Keratinocyte (primary cell): Measurements from ENCODE around the gene GFI1B. TPM values are rescaled to one million over a fixed set of nuclear protein-coding genes. Genes with fewer than 3 reads are reported as not detected.

Experiments used
- DNase-seq: peaks from one replicate; pipeline ENCODE4 v3.0.0-alpha.2; 2011; ENCODE audit warnings: low read depth, missing footprints, low spot score
- FAIRE-seq: peaks from 2 replicates; lab custom pipeline; 2011; peaks lifted over from hg19 to GRCh38; lab: Jason Lieb, UNC
- H2AFZ ChIP-seq: 2 replicates; pipeline ENCODE4 v1.6.0; 2012; ENCODE audit warnings: low read length, control low read depth, inconsistent platforms; ENCODE audit not compliant: control insufficient read depth
- H3K27ac ChIP-seq: 2 replicates; pipeline ENCODE4 v1.5.1; 2011; ENCODE audit warnings: low read length; ENCODE audit not compliant: control insufficient read depth, insufficient read depth
- H3K27me3 ChIP-seq: 3 replicates; pipeline ENCODE4 v1.6.0; 2011; ENCODE audit warnings: low read length; ENCODE audit not compliant: control insufficient read depth, insufficient read depth; ENCODE audit errors: extremely low read depth
- H3K36me3 ChIP-seq, 2 experiments: 2 replicates in 1 of 2; 3 replicates in 1 of 2; pipeline ENCODE4 v1.5.1; 2011; ENCODE audit warnings: low read length in 2 of 2, mild to moderate bottlenecking in 1 of 2; ENCODE audit not compliant: control insufficient read depth in 2 of 2, insufficient read depth in 2 of 2; ENCODE audit errors: extremely low read depth in 1 of 2
- H3K4me1 ChIP-seq: 3 replicates; pipeline ENCODE4 v1.5.1; 2011; ENCODE audit warnings: low read length; ENCODE audit not compliant: control insufficient read depth, insufficient read depth; ENCODE audit errors: extremely low read depth
- H3K4me2 ChIP-seq: 3 replicates; pipeline ENCODE4 v1.6.0; 2011; ENCODE audit warnings: low read depth, low read length; ENCODE audit not compliant: control insufficient read depth, insufficient read depth; ENCODE audit errors: extremely low read depth
- H3K4me3 ChIP-seq, 3 experiments: fragments of 200-600 bp in 1 of 3; sonication (generic) in 1 of 3; 2 replicates in 2 of 3; 3 replicates in 1 of 3; pipeline ENCODE4 v1.5.1; 2011 to 2016; ENCODE audit warnings: low read length in 3 of 3, mild to moderate bottlenecking in 3 of 3, control low read depth in 2 of 3, inconsistent platforms in 1 of 3, low read depth in 1 of 3, mixed read lengths in 1 of 3, mixed run types in 1 of 3, moderate library complexity in 1 of 3; ENCODE audit not compliant: control insufficient read depth in 2 of 3, insufficient read depth in 2 of 3; ENCODE audit errors: extremely low read depth in 1 of 3
- H3K79me2 ChIP-seq: 2 replicates; pipeline ENCODE4 v1.6.0; 2012; ENCODE audit warnings: low read length; ENCODE audit not compliant: control insufficient read depth, insufficient read depth
- H3K9ac ChIP-seq: 3 replicates; pipeline ENCODE4 v1.6.0; 2011; ENCODE audit warnings: low read length; ENCODE audit not compliant: control insufficient read depth, insufficient read depth; ENCODE audit errors: extremely low read depth
- H3K9me1 ChIP-seq: 3 replicates; pipeline ENCODE4 v1.6.0; 2011; ENCODE audit warnings: low read length; ENCODE audit not compliant: control insufficient read depth, insufficient read depth; ENCODE audit errors: extremely low read depth
- H3K9me3 ChIP-seq: 2 replicates; pipeline ENCODE4 v1.5.1; 2012; ENCODE audit warnings: low read depth, low read length; ENCODE audit not compliant: control insufficient read depth
- H4K20me1 ChIP-seq: 3 replicates; pipeline ENCODE4 v1.6.0; 2011; ENCODE audit warnings: low read length; ENCODE audit not compliant: control insufficient read depth, insufficient read depth; ENCODE audit errors: extremely low read depth
- EZH2 ChIP-seq: IDR thresholded peaks from one replicate; pipeline ENCODE4 v1.6.1; 2012; ENCODE audit warnings: inconsistent platforms, mild to moderate bottlenecking, low read length, moderate library complexity
- dilution Hi-C: fragments of 300-500 bp; cut with MboI; formaldehyde crosslinking; loops from one replicate; pipeline ENCODE4 v1.7.0; 2020; ENCODE audit warnings: low sequenced_read_pairs; ENCODE audit not compliant: extremely low pct_ligation_motif_present
- polyA plus RNA-seq, 5 experiments: library from polyadenylated mRNA; depleted of rRNA in 3 of 5; stranded (reverse) in 3 of 5; stranded (forward) in 1 of 5; unstranded in 1 of 5; fragments of >200 nt; gene quantifications; 1 replicate in 1 of 5; 2 replicates in 3 of 5; 3 replicates in 1 of 5; pipeline versions ENCODE4 v1.2.1 to v1.2.3, GENCODE V29; 2011 to 2012; ENCODE audit warnings: missing spikeins in 2 of 5, low read depth in 1 of 5, low replicate concordance in 1 of 5
- TF ChIP-seq, protein P1 (sequence below), 3 experiments: IDR thresholded peaks in 1 of 3; conservative IDR thresholded peaks in 1 of 3; optimal IDR thresholded peaks in 1 of 3; 2 replicates in 2 of 3; 3 replicates in 1 of 3; pipeline versions ENCODE3 to v1.5.1; 2011; ENCODE audit warnings: low read length in 3 of 3, mild to moderate bottlenecking in 3 of 3, moderate library complexity in 2 of 3, control low read depth in 1 of 3, inconsistent platforms in 1 of 3; ENCODE audit not compliant: insufficient read depth in 2 of 3; ENCODE audit errors: extremely low read depth in 1 of 3

Gene GFI1B
- polyA plus RNA-seq, 1 donor (not counting 4 experiments of a cell fraction or from before 2014, with no cell fraction given), result not detected

DNA sequence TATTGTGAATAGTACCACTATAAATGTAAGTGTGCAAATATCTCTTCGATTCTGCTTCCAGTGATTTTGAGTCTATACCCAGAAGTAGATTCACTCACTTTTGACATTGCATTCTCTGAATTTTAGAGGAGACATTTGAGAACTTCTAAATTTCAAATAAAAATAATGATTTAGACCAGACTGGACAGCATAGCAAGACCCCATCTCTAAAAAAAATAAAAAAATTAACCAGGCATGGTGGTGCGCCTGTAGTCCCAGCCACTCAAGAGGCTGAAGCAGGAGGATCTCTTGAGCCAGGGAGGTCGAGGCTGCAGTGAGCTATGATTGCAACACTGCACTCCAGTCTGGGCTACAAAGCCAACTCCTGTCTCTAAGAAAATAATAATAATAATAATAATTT lies 1.9 kb upstream of the GFI1B start:
- Histone ChIP-seq H3K4me1 (no peaks in the 10 kb centered on the region), H2AFZ (no peak overlapping the region), H3K36me3 (no peaks in the 10 kb centered on the region), H3K9me3 (no peaks in the 10 kb centered on the region), H3K27ac (no peak overlapping the region), H3K27me3 (peaks cover 34% of the 10 kb centered on the region), H3K4me3 (no peak overlapping the region), H4K20me1 (no peaks in the 10 kb centered on the region), H3K4me2 (no peak overlapping the region), H3K79me2 (no peaks in the 10 kb centered on the region), H3K9me1 (no peaks in the 10 kb centered on the region), H3K9ac (no peak overlapping the region)
- dilution Hi-C loops, result no loop called here
- no peak for TF ChIP-seq EZH2
- TF ChIP-seq, protein P1, sequence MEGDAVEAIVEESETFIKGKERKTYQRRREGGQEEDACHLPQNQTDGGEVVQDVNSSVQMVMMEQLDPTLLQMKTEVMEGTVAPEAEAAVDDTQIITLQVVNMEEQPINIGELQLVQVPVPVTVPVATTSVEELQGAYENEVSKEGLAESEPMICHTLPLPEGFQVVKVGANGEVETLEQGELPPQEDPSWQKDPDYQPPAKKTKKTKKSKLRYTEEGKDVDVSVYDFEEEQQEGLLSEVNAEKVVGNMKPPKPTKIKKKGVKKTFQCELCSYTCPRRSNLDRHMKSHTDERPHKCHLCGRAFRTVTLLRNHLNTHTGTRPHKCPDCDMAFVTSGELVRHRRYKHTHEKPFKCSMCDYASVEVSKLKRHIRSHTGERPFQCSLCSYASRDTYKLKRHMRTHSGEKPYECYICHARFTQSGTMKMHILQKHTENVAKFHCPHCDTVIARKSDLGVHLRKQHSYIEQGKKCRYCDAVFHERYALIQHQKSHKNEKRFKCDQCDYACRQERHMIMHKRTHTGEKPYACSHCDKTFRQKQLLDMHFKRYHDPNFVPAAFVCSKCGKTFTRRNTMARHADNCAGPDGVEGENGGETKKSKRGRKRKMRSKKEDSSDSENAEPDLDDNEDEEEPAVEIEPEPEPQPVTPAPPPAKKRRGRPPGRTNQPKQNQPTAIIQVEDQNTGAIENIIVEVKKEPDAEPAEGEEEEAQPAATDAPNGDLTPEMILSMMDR (optimal IDR thresholded peaks at IDR 0.05 in 1 of 3, IDR thresholded peaks at IDR 0.05 in 1 of 3, conservative IDR thresholded peaks at IDR 0.05 in 1 of 3; ENCODE audit: extremely low read depth in 1 of 3, insufficient read depth in 2 of 3, low read length in 3 of 3), result no peak
- no peak for DNase-seq
- FAIRE-seq, result no peak

DNA sequence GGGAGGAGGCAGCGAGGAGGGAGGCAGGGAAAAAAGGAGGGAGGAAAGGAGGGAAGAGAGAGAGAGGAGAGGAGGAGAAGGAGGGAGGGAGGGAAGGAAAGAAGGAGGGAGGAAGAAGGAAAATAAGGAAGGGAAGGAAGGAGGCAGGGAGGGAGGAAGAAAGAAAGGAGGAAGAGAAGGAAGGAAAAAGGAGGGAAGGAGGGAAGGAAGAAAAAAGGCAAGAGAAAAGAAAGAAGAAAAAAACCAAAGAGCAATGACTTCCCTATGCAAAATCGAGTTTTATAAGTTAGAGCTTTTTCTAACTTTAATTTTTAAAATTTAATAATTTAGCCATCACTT lies 413 bp upstream of the GFI1B start:
- Histone ChIP-seq H3K9me3 (no peaks in the 10 kb centered on the region), H3K4me2 (no peak overlapping the region), H2AFZ (no peak overlapping the region), H3K9ac (no peak overlapping the region), H3K4me3 (no peak overlapping the region), H4K20me1 (no peaks in the 10 kb centered on the region), H3K9me1 (no peaks in the 10 kb centered on the region), H3K36me3 (no peaks in the 10 kb centered on the region), H3K79me2 (no peaks in the 10 kb centered on the region), H3K4me1 (no peaks in the 10 kb centered on the region), H3K27ac (no peak overlapping the region), H3K27me3 (peaks cover 40% of the 10 kb centered on the region)
- DNase-seq, result no peak
- TF ChIP-seq, protein P1 (optimal IDR thresholded peaks at IDR 0.05 in 1 of 3, IDR thresholded peaks at IDR 0.05 in 1 of 3, conservative IDR thresholded peaks at IDR 0.05 in 1 of 3; ENCODE audit: extremely low read depth in 1 of 3, insufficient read depth in 2 of 3, low read length in 3 of 3), result no peak
- TF ChIP-seq EZH2, result no peak
- dilution Hi-C loops, result no loop called here
- no peak for FAIRE-seq
